GM15510 (cell line): Measurements from ENCODE around the gene SPART.

Experiments
- POLR2A ChIP-seq: IDR thresholded peaks from 3 replicates; pipeline ENCODE4 v1.6.1; 2011; ENCODE audit warnings: borderline replicate concordance; ENCODE audit not compliant: insufficient read length; ENCODE audit errors: extremely low read depth

The SPART gene

DNA sequence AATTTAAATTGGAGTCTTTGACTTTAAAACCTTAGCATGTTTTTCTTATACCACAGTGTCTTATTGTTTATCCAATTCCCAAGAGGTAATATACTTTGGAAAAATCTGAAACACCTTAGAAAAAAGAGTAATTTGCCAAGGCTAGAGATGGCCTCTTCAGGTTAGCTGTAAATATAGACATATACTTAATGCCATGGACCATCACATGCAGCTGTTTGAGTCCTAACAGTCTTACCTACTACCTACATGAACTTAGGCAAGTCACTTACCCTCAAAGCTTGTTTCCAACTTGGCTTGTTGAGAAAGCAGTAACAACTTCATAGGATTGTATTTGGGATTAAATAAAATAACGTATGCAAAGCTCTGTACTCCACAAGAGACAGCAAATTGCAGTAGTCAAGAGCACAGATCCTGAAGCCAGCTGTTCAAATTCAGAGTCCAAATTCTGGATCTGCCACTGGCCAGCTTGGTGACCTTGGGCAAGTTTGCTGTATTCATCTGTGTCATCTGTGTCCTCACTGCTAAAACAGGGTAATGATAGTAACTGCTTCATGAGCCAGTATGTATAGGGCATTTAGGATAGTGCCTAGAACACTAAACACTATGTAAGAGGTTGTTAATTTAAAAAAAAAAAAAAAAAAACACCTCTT is 13.2 kb upstream of the SPART start:
- no peak for TF ChIP-seq POLR2A

- TF ChIP-seq POLR2A: no peak
Observed at GRCh38 chr13:36358175-36358718, 12.1 kb upstream of the SPART start.

- TF ChIP-seq POLR2A: no peak
Observed at GRCh38 chr13:36357692-36358091, 11.5 kb upstream of the SPART start.

DNA sequence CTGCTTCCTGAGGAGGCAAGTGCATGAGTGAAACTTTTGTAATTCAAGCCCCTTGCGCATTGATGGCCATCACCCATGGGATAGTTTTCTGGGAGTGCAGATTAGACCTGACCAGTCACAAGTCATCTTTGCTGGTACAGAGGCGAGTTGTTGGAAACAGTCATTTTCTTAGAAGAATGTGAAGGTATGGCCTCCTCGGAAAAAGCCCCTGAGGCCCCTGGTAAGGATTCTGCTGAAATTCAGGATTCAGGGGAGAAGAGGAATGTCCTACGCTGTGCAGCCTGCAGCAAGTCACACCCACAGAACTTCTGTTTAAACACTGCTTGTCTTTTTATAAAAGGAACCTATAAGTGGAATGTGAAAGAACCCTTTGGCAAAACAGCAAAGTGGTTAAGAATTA is 11.0 kb upstream of the SPART start:
- no peak for TF ChIP-seq POLR2A

DNA sequence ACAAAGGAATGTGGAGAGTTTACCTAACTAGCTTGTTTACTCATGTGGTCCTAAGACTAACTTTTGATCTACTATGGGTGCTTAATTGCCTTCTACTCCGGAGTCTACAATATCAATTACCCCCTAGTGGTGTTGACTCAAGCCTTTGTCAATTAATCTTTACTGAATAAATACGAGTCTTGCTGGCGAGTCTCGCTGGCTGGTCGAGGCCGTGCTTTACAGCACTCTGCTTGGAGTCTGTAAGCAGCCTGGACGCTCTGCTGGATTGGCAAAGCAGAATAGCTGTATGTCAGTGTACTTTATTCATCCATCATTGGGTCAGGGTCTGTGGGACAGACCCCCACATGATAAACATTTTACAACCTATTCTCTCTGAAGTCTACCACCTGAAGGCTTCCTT is 9.9 kb upstream of the SPART start:
- TF ChIP-seq POLR2A: no peak

DNA sequence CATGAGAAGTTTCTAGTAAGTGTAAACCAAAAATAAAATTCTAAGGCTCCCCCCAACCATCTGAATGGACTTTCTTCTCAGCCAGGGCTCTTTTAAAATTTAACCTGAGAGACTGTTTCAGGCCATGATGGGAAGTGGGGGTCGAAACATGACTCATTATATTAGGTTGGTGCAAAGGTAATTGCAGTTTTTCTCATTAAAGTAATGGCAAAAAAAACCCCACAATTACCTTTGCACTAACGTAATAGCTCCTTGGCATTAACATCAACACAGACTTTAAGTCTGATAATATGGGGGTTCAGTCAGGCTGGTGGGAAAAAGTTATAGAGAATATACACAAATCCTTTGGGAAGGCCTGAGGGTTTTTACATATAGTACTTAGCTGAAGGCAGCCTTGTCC is 9.4 kb upstream of the SPART start:
- no peak for TF ChIP-seq POLR2A

DNA sequence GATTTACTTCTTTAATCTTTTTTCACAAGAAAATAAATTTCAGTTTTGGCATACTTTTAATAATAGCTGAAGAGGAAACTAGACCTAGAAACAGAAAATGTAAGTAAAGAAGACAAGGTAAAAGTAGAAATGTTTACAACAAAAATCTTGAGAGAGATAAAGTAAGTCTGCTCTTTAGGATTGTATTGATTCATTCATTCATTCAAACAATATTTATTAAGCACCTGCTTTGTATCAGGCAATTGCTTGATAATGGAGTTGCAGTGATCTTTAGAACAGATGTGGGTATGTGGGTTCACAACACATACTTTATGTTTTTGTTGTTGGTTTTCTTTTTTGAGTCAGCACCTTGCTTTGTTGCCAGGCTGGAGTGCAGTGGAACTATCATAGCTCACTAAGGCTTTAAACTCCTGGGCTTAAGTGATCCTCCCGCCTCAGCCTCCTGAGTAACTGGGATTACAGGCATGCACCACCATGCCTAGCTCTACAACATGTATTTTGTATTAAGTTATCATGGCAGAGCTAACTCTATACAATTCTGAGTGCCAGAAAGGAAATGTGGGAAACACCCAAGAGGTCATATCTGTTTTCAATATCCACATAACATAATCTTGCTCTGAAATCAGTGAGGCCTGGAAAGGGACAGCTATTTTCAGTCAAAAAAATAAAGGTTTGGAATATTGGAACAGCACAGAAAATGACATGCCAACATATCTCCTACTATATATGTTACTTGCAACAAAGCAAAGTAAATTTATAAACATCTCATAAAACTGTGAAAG is 8.8 kb upstream of the SPART start:
- TF ChIP-seq POLR2A: no peak

- TF ChIP-seq POLR2A: no peak
Observed at GRCh38 chr13:36353001-36353400, 6.8 kb upstream of the SPART start.

DNA sequence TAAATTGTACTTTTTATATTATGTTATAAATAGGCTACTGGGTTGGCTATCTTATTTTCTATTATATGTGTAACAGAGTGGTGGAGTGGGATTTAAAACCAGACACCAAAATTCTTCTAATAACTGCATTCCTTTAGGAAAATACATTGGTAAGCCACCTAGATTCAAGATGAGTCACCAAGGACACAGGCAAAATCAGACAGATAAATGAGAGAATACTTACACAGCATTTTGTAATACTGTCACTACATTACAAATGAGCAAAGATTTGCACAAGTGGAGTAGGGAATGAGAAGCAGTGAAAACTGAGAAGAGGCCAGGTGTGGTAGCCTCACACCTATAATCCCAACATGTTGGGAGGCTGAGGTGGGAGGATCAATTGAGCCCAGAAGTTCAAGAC is 6.2 kb upstream of the SPART start:
- TF ChIP-seq POLR2A: no peak

DNA sequence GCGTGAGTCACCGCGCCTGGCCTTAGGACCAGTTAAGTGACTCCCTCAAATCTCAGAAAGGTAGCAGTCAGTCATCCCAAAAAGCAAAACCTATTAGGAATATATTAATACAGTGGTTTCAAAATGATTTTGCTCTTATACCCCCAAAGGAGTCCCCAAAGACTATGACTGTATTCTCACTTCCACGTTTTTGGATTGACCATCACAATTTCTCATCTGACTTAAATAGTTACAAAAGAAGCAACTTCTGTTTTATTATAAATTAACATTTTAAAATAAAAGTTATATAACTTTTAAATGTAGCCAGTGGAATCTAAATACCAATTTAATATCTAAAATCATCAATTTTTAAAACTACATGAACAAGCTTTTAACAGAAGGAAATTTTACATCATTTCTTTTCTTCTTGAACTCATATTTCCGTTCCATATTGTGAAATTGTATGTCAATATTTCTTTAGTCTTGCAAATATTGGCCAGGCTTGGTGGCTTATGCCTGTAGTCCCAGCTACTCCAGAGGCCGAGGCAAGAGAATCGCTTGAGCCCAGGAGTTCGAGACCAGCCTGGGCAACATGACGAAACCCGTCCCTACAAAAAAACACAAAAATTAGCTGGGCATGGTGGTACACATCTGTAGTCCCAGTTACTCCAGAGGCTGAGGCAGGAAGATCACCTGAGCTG is 1.5 kb upstream of the SPART start:
- TF ChIP-seq POLR2A: no peak

- TF ChIP-seq POLR2A: no peak
Observed at GRCh38 chr13:36345438-36346221, 564 bp downstream of the SPART start.

DNA sequence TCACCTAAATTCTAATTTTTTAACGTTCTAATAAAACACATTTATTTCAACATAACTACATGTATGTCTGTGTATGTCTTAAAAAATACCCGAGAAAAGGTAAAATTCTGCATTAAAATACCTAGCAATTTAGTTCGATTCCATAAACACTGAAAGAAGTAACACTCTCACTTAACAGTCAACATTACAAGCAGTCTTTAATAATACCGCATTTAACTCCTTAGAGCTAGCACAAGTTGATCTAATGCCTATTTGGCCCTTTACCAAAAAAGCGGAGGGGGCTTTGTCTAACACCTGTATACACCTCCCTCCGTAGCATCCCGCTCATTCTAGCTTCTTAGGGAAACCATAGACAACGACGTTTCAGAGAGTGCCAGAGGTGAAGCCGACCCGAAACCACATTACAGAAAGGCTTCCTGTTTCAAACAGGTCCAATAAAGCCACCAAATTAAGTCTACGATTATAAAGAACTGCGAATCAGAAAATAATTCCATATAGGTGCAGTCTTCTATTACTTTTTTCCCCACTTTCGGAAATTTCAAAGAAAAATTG is 1.2 kb downstream of the SPART start:
- TF ChIP-seq POLR2A: no peak

DNA sequence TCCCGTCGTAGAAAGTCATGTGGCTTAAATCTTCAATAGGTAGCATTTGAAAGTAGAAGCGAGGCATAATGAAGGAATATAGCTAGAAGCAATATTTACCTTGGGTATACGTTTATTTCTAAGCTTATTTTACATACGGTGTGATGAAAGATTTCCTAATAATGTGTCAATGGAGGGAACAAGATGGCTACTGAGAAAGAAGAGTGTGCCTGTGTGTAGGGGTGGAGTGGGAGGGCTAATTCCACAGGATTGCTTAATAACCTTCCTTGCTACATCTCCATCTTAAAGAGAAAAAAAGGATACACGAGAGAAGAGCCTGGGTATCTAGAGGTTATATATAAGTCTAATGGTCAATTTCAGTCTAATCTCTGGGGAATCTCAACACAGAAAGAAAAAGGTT is 2.0 kb downstream of the SPART start:
- TF ChIP-seq POLR2A: no peak

DNA sequence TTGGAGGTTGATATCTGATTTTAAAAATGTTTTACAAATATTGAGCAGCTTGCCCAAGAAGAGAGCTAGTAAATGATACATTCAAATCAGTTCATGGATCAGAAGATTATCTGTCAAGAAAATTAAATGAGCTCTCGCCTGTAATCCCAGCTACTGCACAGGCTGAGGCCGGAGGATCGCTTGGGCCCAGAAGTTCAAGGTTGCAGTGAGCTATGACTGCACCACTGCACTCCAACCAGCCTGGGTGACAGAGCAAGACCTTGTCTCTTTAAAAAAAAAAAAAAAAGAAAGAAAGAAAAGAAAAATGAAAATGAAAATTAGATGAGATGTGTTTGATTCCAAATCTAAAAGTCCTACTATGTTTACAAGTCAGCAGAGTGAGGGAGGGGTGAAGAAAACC is 2.4 kb downstream of the SPART start:
- no peak for TF ChIP-seq POLR2A
